Psoas muscle (tissue), 8 donors: ENCODE data around the gene LETM1. TPM values are rescaled to one million over a fixed set of nuclear protein-coding genes. Genes with fewer than 3 reads are reported as not detected.

Source experiments
- ATAC-seq, 4 donors: fragments of 200-7000 bp; cut with Tn5 transposase; one replicate each; pipeline ENCODE4 v1.9.1; 2020; ENCODE audit warnings: moderate library complexity in 3 of 4, mild to moderate bottlenecking in 2 of 4
- DNase-seq, 2 donors: peaks; one replicate each; pipeline ENCODE4 v3.0.0-alpha.2; 2020
- H3K27ac ChIP-seq: fragments of 200-600 bp; one replicate; pipeline ENCODE4 v1.8.0; 2022
- H3K27me3 ChIP-seq, 3 donors: fragments of 200-600 bp in 1 of 3; one replicate each; pipeline versions ENCODE4 v1.6.1 to v1.8.0; 2013 to 2022; ENCODE audit warnings: low read length in 2 of 3, mild to moderate bottlenecking in 2 of 3, moderate library complexity in 1 of 3; ENCODE audit not compliant: insufficient read depth in 3 of 3
- H3K36me3 ChIP-seq, 2 donors: fragments of 200-600 bp in 1 of 2; one replicate each; pipeline versions ENCODE4 v1.6.1 to v1.8.0; 2013 to 2022; ENCODE audit warnings: low read depth in 1 of 2, mild to moderate bottlenecking in 1 of 2, moderate library complexity in 1 of 2; ENCODE audit not compliant: insufficient read depth in 1 of 2
- H3K4me1 ChIP-seq: fragments of 200-600 bp; one replicate; pipeline ENCODE4 v1.8.0; 2022
- H3K4me3 ChIP-seq: fragments of 200-600 bp; one replicate; pipeline ENCODE4 v1.8.0; 2022; ENCODE audit warnings: mild to moderate bottlenecking
- H3K9me3 ChIP-seq: fragments of 200-600 bp; one replicate; pipeline ENCODE4 v1.8.0; 2022
- CTCF ChIP-seq: fragments of 200-600 bp; IDR thresholded peaks from one replicate; pipeline ENCODE4 v1.8.0; 2022; ENCODE audit warnings: antibody characterized with exemption
- WGBS, 3 donors: extraction: QIAGEN DNeasy Blood & Tissue Kit; methylation state at CpG; one replicate each; pipeline versions ENCODE4 v1.1.6 to v1.1.7; 2013; 5-methylcytosine and 5-hydroxymethylcytosine counted together
- intact Hi-C, 2 donors: fragments of 100-400 bp; cut with DNase I; formaldehyde crosslinking; loops; one replicate each; pipeline versions ENCODE4 v1.11.0 to v1.14.2; 2022
- polyA plus RNA-seq, 3 donors: library from polyadenylated mRNA; stranded (reverse); fragments of 200-250 nt; gene quantifications; one replicate each; pipeline ENCODE4 v1.2.3, GENCODE V29; 2013
- total RNA-seq, 4 donors: library from RNA; stranded (reverse); fragmentation: NEBNext Ultra II Directional in 2 of 4; extraction: Animal tissue kit (Norgen Biotek cat#: 25700) in 2 of 4; gene quantifications; one replicate each; pipeline versions ENCODE4 v1.2.1 to v1.2.4, GENCODE V29; 2021 to 2023
- donor health status: healthy with polysubstance abuse.
- donor health status: DM: no; HTN: no; CAD: no; lungs with moderate emphysema.
- donor health status: Bipolar disorder and iron deficiency.
- donor health status: healthy.
- donor health status: DM: yes; HTN: yes; CAD: no.
- donor health status: DM: no; HTN: no; CAD: no.
- donor health status: DM: no; HTN: no; CAD: no.
- donor health status: DM: yes; HTN: yes; CAD: no.

LETM1 gene
- total and polyA plus RNA-seq, 7 donors: 14.1 to 50.3 (median 26.8) TPM

GRCh38 chr4:1832690-1833089 lies 23.3 kb downstream of the LETM1 start:
- Histone ChIP-seq H3K27ac (no peak overlapping the region), H3K27me3 (no peaks in the 10 kb centered on the region), H3K4me3 (no peak overlapping the region), H3K9me3 (no peaks in the 10 kb centered on the region), H3K36me3 (peaks cover 0 to 80% of the 10 kb centered on the region in 2 donors), H3K4me1 (no peaks in the 10 kb centered on the region)
- intact Hi-C loops: no loop called here
- DNase-seq: no peak
- 90 to 95% (median 91%) methylated on average over 14 to 18 of the region's 18 CpGs for WGBS, 3 donors
- TF ChIP-seq CTCF: no peak
- no peak for ATAC-seq

- ATAC-seq (no peak), DNase-seq (no peak)
- TF ChIP-seq CTCF: no peak
- Histone ChIP-seq H3K36me3 (peaks cover 0 to 75% of the 10 kb centered on the region in 2 donors), H3K4me3 (no peak overlapping the region), H3K27me3 (no peaks in the 10 kb centered on the region), H3K27ac (no peak overlapping the region), H3K9me3 (no peaks in the 10 kb centered on the region), H3K4me1 (no peaks in the 10 kb centered on the region)
- 93 to 97% (median 93%) methylated on average over 8 of the region's 8 CpGs for WGBS, 3 donors
- intact Hi-C loops: no loop called here
Observed at GRCh38 chr4:1831331-1831730, 24.6 kb downstream of the LETM1 start.

- peaks cover 0 to 74% of the 10 kb centered on the region in 2 donors for H3K36me3 ChIP-seq
- 88 to 89% (median 89%) methylated on average over 8 of the region's 8 CpGs for WGBS, 3 donors
- no peak for ATAC-seq
Observed at GRCh38 chr4:1830642-1831228, 25.2 kb downstream of the LETM1 start.

GRCh38 chr4:1830234-1830633 lies 25.7 kb downstream of the LETM1 start:
- TF ChIP-seq CTCF: no peak
- Histone ChIP-seq H3K27ac (no peak overlapping the region), H3K36me3 (peaks cover 0 to 74% of the 10 kb centered on the region in 2 donors), H3K4me3 (no peak overlapping the region), H3K9me3 (no peaks in the 10 kb centered on the region), H3K4me1 (no peaks in the 10 kb centered on the region), H3K27me3 (no peaks in the 10 kb centered on the region)
- intact Hi-C loops: no loop called here
- DNase-seq (no peak), ATAC-seq (no peak)
- WGBS, 3 donors: 96 to 97% (median 96%) methylated on average over 3 of the region's 3 CpGs

More at GRCh38 chr4:1830642-1831228, 25.2 kb downstream of the LETM1 start:
- Histone ChIP-seq H3K27ac (no peak overlapping the region), H3K4me3 (no peak overlapping the region), H3K4me1 (no peaks in the 10 kb centered on the region), H3K9me3 (no peaks in the 10 kb centered on the region), H3K27me3 (no peaks in the 10 kb centered on the region)
- no peak for DNase-seq
- intact Hi-C loops: no loop called here
- no peak for TF ChIP-seq CTCF
